Body of pancreas (tissue), 4 donors: ENCODE measurements around the gene SLC6A13. TPM values are rescaled to one million over a fixed set of nuclear protein-coding genes. Genes with fewer than 3 reads are reported as not detected.

ENCODE experiments used
- ATAC-seq: fragments of 150-250 bp; one replicate; pipeline ENCODE4 v1.9.1; 2016
- DNase-seq, 4 donors: peaks; one replicate each; pipeline ENCODE4 v3.0.0-alpha.2; 2019
- H3K27ac ChIP-seq, 4 donors: fragments of 200-600 bp; sonication (generic); 1 replicate in 3 of 4; 2 replicates in 1 of 4; pipeline versions ENCODE4 v1.5.1 to v1.6.1; 2016 to 2019; ENCODE audit warnings: mild to moderate bottlenecking in 1 of 4, mixed read lengths in 1 of 4, moderate library complexity in 1 of 4
- H3K27me3 ChIP-seq, 2 donors: fragments of 200-600 bp; sonication (generic); one replicate each; pipeline ENCODE4 v1.6.0; 2016; ENCODE audit warnings: mild to moderate bottlenecking in 1 of 2
- H3K36me3 ChIP-seq, 2 donors: fragments of 200-600 bp; sonication (generic); replicated peaks in 1 of 2; 2 replicates each; pipeline ENCODE4 v1.5.1; 2016; ENCODE audit warnings: low read depth in 2 of 2; ENCODE audit not compliant: insufficient read depth in 1 of 2
- H3K4me1 ChIP-seq: fragments of 200-600 bp; sonication (generic); one replicate; pipeline ENCODE4 v1.6.0; 2016
- H3K4me3 ChIP-seq, 2 donors: fragments of 200-600 bp; sonication (generic); 1 replicate in 1 of 2; 2 replicates in 1 of 2; pipeline ENCODE4 v1.5.1; 2016 to 2019
- H3K9me3 ChIP-seq, 3 donors: fragments of 200-600 bp; sonication (generic); 1 replicate in 2 of 3; 2 replicates in 1 of 3; pipeline ENCODE4 v1.5.1; 2016
- CTCF ChIP-seq, 7 experiments: fragments of 450-650 bp in 4 of 7; fragments of 200-600 bp in 3 of 7; sonication (generic) in 3 of 7; IDR thresholded peaks; one replicate each; pipeline ENCODE4 v1.5.1; 2016 to 2019; ENCODE audit warnings: antibody characterized with exemption in 7 of 7
- POLR2A ChIP-seq, 3 donors: fragments of 450-650 bp; IDR thresholded peaks; one replicate each; pipeline ENCODE4 v1.6.1; 2016; ENCODE audit warnings: antibody characterized with exemption in 3 of 3, mild to moderate bottlenecking in 2 of 3
- WGBS, 2 donors: methylation state at CpG; one replicate each; pipeline ENCODE4 v1.1.5; 2017; 5-methylcytosine and 5-hydroxymethylcytosine counted together
- intact Hi-C: fragments of 100-400 bp; cut with DNase I; formaldehyde crosslinking; loops from one replicate; pipeline ENCODE4 v1.15.1; 2023
- total RNA-seq, 2 donors: library from RNA; depleted of rRNA; stranded (reverse); fragments of >200 nt; gene quantifications; one replicate each; pipeline ENCODE4 v1.1.0, GENCODE V29; 2016

Gene SLC6A13
- total RNA-seq, 2 donors from 2014 or later, result not detected

- DNase-seq, result no peak
These were observed 52.8 kb downstream of the SLC6A13 start for GRCh38 chr12:209851-210250.

GRCh38 chr12:209246-209645 lies 53.4 kb downstream of the SLC6A13 start:
- H3K36me3 ChIP-seq, result no peaks in the 10 kb centered on the region

More at GRCh38 chr12:209851-210250, 52.8 kb downstream of the SLC6A13 start:
- H3K4me1 ChIP-seq, result peaks cover 45% of the 10 kb centered on the region
- no peak for ATAC-seq
- H3K27ac ChIP-seq, result peak overlapping the region in 2 of 4 donors; percentile 83
- H3K36me3 ChIP-seq, result no peaks in the 10 kb centered on the region
- 86 to 100% methylated on average over 10 to 12 of the region's 12 CpGs for WGBS, 2 donors
- no peak overlapping the region for H3K4me3 ChIP-seq
- no peaks in the 10 kb centered on the region for H3K9me3 ChIP-seq
- H3K27me3 ChIP-seq, result no peaks in the 10 kb centered on the region
- TF ChIP-seq CTCF (IDR thresholded peaks at IDR 0.05) (no peak), POLR2A (IDR thresholded peaks at IDR 0.05) (no peak)
- intact Hi-C loops, result no loop called here

GRCh38 chr12:208813-209212 lies 53.8 kb downstream of the SLC6A13 start:
- Histone ChIP-seq H3K27ac (no peak overlapping the region), H3K27me3 (no peaks in the 10 kb centered on the region), H3K36me3 (no peaks in the 10 kb centered on the region), H3K4me1 (peaks cover 52% of the 10 kb centered on the region), H3K9me3 (no peaks in the 10 kb centered on the region), H3K4me3 (no peak overlapping the region)
- TF ChIP-seq POLR2A (IDR thresholded peaks at IDR 0.05) (no peak), CTCF (IDR thresholded peaks at IDR 0.05) (no peak)
- WGBS, 2 donors, result 75 to 76% methylated on average over 4 of the region's 4 CpGs
- DNase-seq (no peak), ATAC-seq (no peak)
- intact Hi-C loops, result no loop called here

More at GRCh38 chr12:209246-209645, 53.4 kb downstream of the SLC6A13 start:
- no peak overlapping the region for H3K27ac ChIP-seq
- no peaks in the 10 kb centered on the region for H3K27me3 ChIP-seq
- TF ChIP-seq CTCF (IDR thresholded peaks at IDR 0.05) (no peak), POLR2A (IDR thresholded peaks at IDR 0.05) (no peak)
- intact Hi-C loops, result no loop called here
- DNase-seq (no peak), ATAC-seq (no peak)
- no peak overlapping the region for H3K4me3 ChIP-seq
- 78 to 89% methylated on average over 15 of the region's 15 CpGs for WGBS, 2 donors
- H3K9me3 ChIP-seq, result no peaks in the 10 kb centered on the region
- H3K4me1 ChIP-seq, result peaks cover 48% of the 10 kb centered on the region

- no peak overlapping the region for H3K27ac ChIP-seq
- H3K9me3 ChIP-seq, result no peaks in the 10 kb centered on the region
- intact Hi-C loops, result no loop called here
- WGBS, 2 donors, result 91% methylated on average over 8 to 10 of the region's 10 CpGs
- no peaks in the 10 kb centered on the region for H3K27me3 ChIP-seq
- ATAC-seq (no peak), DNase-seq (no peak)
- H3K36me3 ChIP-seq, result no peaks in the 10 kb centered on the region
- peaks cover 49% of the 10 kb centered on the region for H3K4me1 ChIP-seq
- TF ChIP-seq CTCF (IDR thresholded peaks at IDR 0.05), result no peak
- TF ChIP-seq POLR2A (IDR thresholded peaks at IDR 0.05), result no peak
- H3K4me3 ChIP-seq, result no peak overlapping the region
These were observed 54.8 kb downstream of the SLC6A13 start for GRCh38 chr12:207804-208203.

GRCh38 chr12:206746-207440 lies 55.7 kb downstream of the SLC6A13 start:
- Histone ChIP-seq H3K9me3 (no peaks in the 10 kb centered on the region), H3K27ac (no peak overlapping the region), H3K27me3 (no peaks in the 10 kb centered on the region), H3K36me3 (no peaks in the 10 kb centered on the region), H3K4me3 (no peak overlapping the region), H3K4me1 (peaks cover 39% of the 10 kb centered on the region)
- no peak for TF ChIP-seq POLR2A (IDR thresholded peaks at IDR 0.05)
- no peak for TF ChIP-seq CTCF (IDR thresholded peaks at IDR 0.05)
- ATAC-seq (no peak), DNase-seq (no peak)
- 90% methylated on average over 14 to 21 of the region's 21 CpGs for WGBS, 2 donors
- intact Hi-C loops, result no loop called here
